ENCODE measurements around the gene NCKAP5. TPM values are rescaled to one million over a fixed set of nuclear protein-coding genes. Genes with fewer than 3 reads are reported as not detected.
"Not testable (repeated sequence)": the region's sequence is repeated elsewhere in the genome, so short reads cannot be mapped to it uniquely, and the experiment has no call there.

Gene NCKAP5
- total RNA-seq, 1 donor from 2014 or later = 0.87 TPM

DNA sequence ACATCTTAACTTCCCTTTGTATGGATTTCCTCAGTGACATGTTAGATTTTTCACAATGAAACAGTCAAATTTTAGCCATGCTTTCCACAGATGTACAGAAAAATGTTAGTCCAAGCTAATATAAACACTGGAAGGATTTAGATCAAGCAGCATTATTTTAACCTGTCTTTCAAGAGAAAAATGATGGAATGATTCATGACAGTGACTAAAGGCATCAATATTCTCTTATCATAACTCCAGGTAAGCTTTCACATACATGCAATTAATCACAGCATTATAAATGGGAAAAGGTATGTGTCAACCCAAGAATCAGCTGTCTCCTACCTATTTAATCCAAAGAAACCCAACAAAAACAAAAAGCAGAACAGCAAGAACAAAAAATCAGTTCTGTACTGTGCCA lies 92.7 kb downstream of the NCKAP5 start:
- H3K4me1 Mint-ChIP-seq (ENCODE audit: low read depth) = peaks cover 7% of the 10 kb centered on the region
- H3K27ac Mint-ChIP-seq (ENCODE audit: unreplicated experiment) = no peak overlapping the region
- DNase-seq (ENCODE audit: low spot score) = no peak
- no peaks in the 10 kb centered on the region for H3K9me3 Mint-ChIP-seq (ENCODE audit: low read depth)
- no peak overlapping the region for H3K4me3 Mint-ChIP-seq (ENCODE audit: unreplicated experiment)
- no peaks in the 10 kb centered on the region for H3K36me3 Mint-ChIP-seq (ENCODE audit: low read depth)
- TF ChIP-seq, protein P1, sequence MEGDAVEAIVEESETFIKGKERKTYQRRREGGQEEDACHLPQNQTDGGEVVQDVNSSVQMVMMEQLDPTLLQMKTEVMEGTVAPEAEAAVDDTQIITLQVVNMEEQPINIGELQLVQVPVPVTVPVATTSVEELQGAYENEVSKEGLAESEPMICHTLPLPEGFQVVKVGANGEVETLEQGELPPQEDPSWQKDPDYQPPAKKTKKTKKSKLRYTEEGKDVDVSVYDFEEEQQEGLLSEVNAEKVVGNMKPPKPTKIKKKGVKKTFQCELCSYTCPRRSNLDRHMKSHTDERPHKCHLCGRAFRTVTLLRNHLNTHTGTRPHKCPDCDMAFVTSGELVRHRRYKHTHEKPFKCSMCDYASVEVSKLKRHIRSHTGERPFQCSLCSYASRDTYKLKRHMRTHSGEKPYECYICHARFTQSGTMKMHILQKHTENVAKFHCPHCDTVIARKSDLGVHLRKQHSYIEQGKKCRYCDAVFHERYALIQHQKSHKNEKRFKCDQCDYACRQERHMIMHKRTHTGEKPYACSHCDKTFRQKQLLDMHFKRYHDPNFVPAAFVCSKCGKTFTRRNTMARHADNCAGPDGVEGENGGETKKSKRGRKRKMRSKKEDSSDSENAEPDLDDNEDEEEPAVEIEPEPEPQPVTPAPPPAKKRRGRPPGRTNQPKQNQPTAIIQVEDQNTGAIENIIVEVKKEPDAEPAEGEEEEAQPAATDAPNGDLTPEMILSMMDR (IDR thresholded peaks at IDR 0.05) = no peak
- no peaks in the 10 kb centered on the region for H3K27me3 Mint-ChIP-seq (ENCODE audit: low read depth)

DNA sequence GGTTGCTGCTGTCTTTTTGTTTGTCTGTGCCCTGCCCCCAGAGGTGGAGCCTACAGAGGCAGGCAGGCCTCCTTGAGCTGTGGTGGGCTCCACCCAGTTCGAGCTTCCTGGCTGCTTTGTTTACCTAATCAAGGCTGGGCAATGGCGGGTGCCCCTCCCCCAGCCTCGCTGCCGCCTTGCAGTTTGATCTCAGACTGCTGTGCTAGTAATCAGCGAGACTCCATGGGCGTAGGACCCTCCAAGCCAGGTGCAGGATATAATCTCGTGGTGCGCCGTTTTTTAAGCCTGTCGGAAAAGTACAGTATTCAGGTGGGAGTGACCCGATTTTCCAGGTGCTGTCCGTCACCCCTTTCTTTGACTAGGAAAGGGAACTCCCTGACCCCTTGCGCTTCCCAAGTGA lies 97.8 kb downstream of the NCKAP5 start:
- H3K4me3 Mint-ChIP-seq (ENCODE audit: unreplicated experiment); H3K9me3 Mint-ChIP-seq (ENCODE audit: low read depth); H3K27me3 Mint-ChIP-seq (ENCODE audit: low read depth); H3K27ac Mint-ChIP-seq (ENCODE audit: unreplicated experiment); H3K4me1 Mint-ChIP-seq (ENCODE audit: low read depth); DNase-seq (ENCODE audit: low spot score); H3K36me3 Mint-ChIP-seq (ENCODE audit: low read depth): not testable (repeated sequence)

DNA sequence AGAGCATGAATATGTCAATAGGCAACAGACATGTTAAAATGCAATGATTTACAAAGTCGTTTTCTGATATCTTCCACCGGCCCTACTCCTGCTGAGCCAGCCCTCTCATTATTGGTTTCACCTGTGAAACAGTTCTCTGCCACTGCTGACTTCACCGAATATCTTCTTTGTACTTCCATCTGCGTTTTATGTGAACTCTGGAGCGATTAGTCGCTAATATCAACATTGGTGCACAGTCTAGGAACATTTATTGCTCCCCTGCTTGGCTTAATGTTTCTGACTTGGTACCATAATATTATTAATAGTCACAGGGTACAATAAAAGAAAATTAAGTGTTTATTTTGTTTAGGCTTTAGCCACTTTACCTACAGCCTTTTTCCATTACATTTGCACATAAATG lies 105.5 kb downstream of the NCKAP5 start:
- H3K27me3 Mint-ChIP-seq (ENCODE audit: low read depth) = no peaks in the 10 kb centered on the region
- H3K9me3 Mint-ChIP-seq (ENCODE audit: low read depth) = no peaks in the 10 kb centered on the region
- H3K36me3 Mint-ChIP-seq (ENCODE audit: low read depth) = no peaks in the 10 kb centered on the region
- no peak overlapping the region for H3K27ac Mint-ChIP-seq (ENCODE audit: unreplicated experiment)
- H3K4me3 Mint-ChIP-seq (ENCODE audit: unreplicated experiment) = no peak overlapping the region
- TF ChIP-seq, protein P1 (IDR thresholded peaks at IDR 0.05) = no peak
- peaks cover 9% of the 10 kb centered on the region for H3K4me1 Mint-ChIP-seq (ENCODE audit: low read depth)
- DNase-seq (ENCODE audit: low spot score) = no peak

DNA sequence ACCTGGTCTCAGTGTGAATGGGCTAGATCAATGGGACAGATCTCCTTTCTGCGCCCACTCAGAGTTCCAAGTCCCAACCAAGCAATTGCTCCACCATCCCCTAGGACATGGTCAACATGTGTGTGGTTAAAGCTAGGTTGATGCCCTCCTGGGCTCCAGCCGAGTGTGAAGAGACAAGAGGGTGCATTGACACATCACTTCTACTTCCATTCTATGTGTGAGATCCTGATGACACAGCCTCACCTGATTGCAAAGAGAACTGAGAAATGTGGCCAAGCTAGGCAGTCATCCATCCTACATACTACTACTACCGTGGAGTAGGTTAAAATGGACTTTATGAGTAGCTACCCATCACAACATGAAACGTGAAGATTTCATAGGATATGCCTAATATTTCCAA lies 106.8 kb downstream of the NCKAP5 start:
- Mint-ChIP-seq H3K27ac (ENCODE audit: unreplicated experiment) (no peak overlapping the region), H3K4me1 (ENCODE audit: low read depth) (peaks cover 10% of the 10 kb centered on the region), H3K36me3 (ENCODE audit: low read depth) (no peaks in the 10 kb centered on the region), H3K27me3 (ENCODE audit: low read depth) (no peaks in the 10 kb centered on the region), H3K4me3 (ENCODE audit: unreplicated experiment) (no peak overlapping the region), H3K9me3 (ENCODE audit: low read depth) (no peaks in the 10 kb centered on the region)
- TF ChIP-seq, protein P1 (IDR thresholded peaks at IDR 0.05) = no peak
- DNase-seq (ENCODE audit: low spot score) = no peak

DNA sequence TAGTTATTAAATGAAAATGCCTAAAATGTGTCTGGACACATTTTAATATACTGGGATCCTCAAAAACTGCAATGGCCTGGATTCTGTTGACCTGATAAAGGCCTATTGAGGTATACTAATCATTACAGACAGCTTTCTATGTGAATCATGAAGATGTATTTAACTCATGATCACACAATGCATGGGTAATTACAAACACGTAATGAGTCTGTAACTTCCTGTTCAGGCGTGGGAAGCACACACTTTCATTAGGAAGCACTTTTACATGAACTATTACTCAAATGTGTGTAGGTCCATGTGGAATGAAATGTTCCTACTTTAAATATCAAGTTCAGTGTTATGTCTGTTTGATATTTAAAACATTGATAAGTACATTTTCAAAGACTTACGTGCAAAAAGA lies 108.7 kb downstream of the NCKAP5 start:
- Mint-ChIP-seq H3K9me3 (ENCODE audit: low read depth) (peaks cover under 1% of the 10 kb centered on the region), H3K27ac (ENCODE audit: unreplicated experiment) (no peak overlapping the region), H3K4me1 (ENCODE audit: low read depth) (peaks cover 10% of the 10 kb centered on the region), H3K4me3 (ENCODE audit: unreplicated experiment) (no peak overlapping the region), H3K36me3 (ENCODE audit: low read depth) (no peaks in the 10 kb centered on the region), H3K27me3 (ENCODE audit: low read depth) (no peaks in the 10 kb centered on the region)
- TF ChIP-seq, protein P1 (IDR thresholded peaks at IDR 0.05) = no peak
- no peak for DNase-seq (ENCODE audit: low spot score)

DNA sequence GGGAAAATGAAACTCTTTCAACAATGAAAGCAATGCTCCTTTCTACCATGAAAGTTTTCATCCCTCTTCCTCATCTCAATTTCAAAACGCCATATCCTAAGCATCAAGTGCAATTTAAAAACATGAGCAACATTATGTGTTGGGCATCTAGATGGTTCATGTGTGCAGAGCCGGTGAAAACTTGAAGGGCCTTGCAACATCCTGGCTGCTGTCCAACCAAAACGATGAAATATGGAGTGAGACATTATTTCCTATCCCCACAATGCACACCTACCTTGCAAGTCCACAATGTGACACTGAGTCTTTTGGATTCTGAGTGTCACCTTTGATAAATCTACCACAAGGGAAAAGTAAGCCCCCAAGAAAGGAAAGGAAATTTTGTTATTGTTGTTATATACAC lies 110.0 kb downstream of the NCKAP5 start:
- Mint-ChIP-seq H3K27me3 (ENCODE audit: low read depth) (no peaks in the 10 kb centered on the region), H3K27ac (ENCODE audit: unreplicated experiment) (no peak overlapping the region), H3K36me3 (ENCODE audit: low read depth) (no peaks in the 10 kb centered on the region), H3K4me1 (ENCODE audit: low read depth) (peaks cover 10% of the 10 kb centered on the region), H3K9me3 (ENCODE audit: low read depth) (peaks cover 8% of the 10 kb centered on the region), H3K4me3 (ENCODE audit: unreplicated experiment) (no peak overlapping the region)
- TF ChIP-seq, protein P1 (IDR thresholded peaks at IDR 0.05) = no peak
- no peak for DNase-seq (ENCODE audit: low spot score)

Data from chondrocyte (in vitro differentiated cells).